Osteoblast (primary cell): ENCODE measurements around the gene OAF. TPM values are rescaled to one million over a fixed set of nuclear protein-coding genes. Genes with fewer than 3 reads are reported as not detected.

Source experiments
- DNase-seq: peaks from one replicate; pipeline ENCODE4 v3.0.0; 2011; ENCODE audit warnings: low spot score, mixed read lengths; ENCODE audit not compliant: insufficient read length; ENCODE audit errors: missing footprints
- H2AFZ ChIP-seq: 2 replicates; pipeline ENCODE4 v1.6.0; 2011; ENCODE audit warnings: mild to moderate bottlenecking, low read length
- H3K27ac ChIP-seq: 2 replicates; pipeline ENCODE4 v1.5.1; 2011; ENCODE audit warnings: mild to moderate bottlenecking, low read depth, low read length, moderate library complexity
- H3K27me3 ChIP-seq: 2 replicates; pipeline ENCODE4 v1.6.0; 2012; ENCODE audit warnings: mild to moderate bottlenecking, control low read depth, inconsistent platforms, low read length, moderate library complexity; ENCODE audit not compliant: insufficient read depth
- H3K36me3 ChIP-seq: 2 replicates; pipeline ENCODE4 v1.5.1; 2011; ENCODE audit warnings: mild to moderate bottlenecking, low read length, control low read depth, moderate library complexity; ENCODE audit not compliant: insufficient read depth
- H3K4me1 ChIP-seq: 2 replicates; pipeline ENCODE4 v1.5.1; 2011; ENCODE audit warnings: mild to moderate bottlenecking, low read length, control low read depth, moderate library complexity; ENCODE audit not compliant: insufficient read depth
- H3K4me2 ChIP-seq: 2 replicates; pipeline ENCODE4 v1.6.0; 2011; ENCODE audit warnings: mild to moderate bottlenecking, low read length; ENCODE audit not compliant: insufficient read depth
- H3K4me3 ChIP-seq: fragments of 200-600 bp; sonication (generic); 3 replicates; pipeline ENCODE4 v1.5.1; 2012; ENCODE audit warnings: mild to moderate bottlenecking, low read length, inconsistent platforms; ENCODE audit not compliant: insufficient read depth
- H3K79me2 ChIP-seq: 2 replicates; pipeline ENCODE4 v1.6.0; 2012; ENCODE audit warnings: mild to moderate bottlenecking, low read length, control low read depth, inconsistent platforms; ENCODE audit not compliant: insufficient read depth
- H3K9me3 ChIP-seq: 2 replicates; pipeline ENCODE4 v1.5.1; 2011; ENCODE audit warnings: low read depth, low read length, control low read depth
- H4K20me1 ChIP-seq: 2 replicates; pipeline ENCODE4 v1.6.0; 2012; ENCODE audit warnings: mild to moderate bottlenecking, low read length, control low read depth; ENCODE audit not compliant: insufficient read depth
- CTCF ChIP-seq: IDR thresholded peaks from 2 replicates; pipeline ENCODE4 v1.5.1; 2011; ENCODE audit warnings: mild to moderate bottlenecking, low read depth, low read length, moderate library complexity; ENCODE audit errors: extremely low read depth
- total RNA-seq: library from RNA; depleted of rRNA; stranded (reverse); fragments of >200 nt; gene quantifications from 2 replicates; pipeline ENCODE4 v1.2.3, GENCODE V29; 2012

Gene OAF
- total RNA-seq, 1 donor, result 7.2 TPM

- peak; percentile 78 for TF ChIP-seq CTCF
- Histone ChIP-seq H3K27me3 (peaks cover 57% of the 10 kb centered on the region), H2AFZ (no peak overlapping the region), H3K4me2 (no peak overlapping the region), H3K4me3 (no peak overlapping the region), H4K20me1 (no peaks in the 10 kb centered on the region), H3K36me3 (no peaks in the 10 kb centered on the region), H3K79me2 (no peaks in the 10 kb centered on the region), H3K27ac (no peak overlapping the region), H3K9me3 (no peaks in the 10 kb centered on the region), H3K4me1 (peaks cover 7% of the 10 kb centered on the region)
- DNase-seq, result peak; percentile 97
Observed at GRCh38 chr11:120172054-120172911, 38.5 kb upstream of the OAF start.

GRCh38 chr11:120173019-120173705 is 37.7 kb upstream of the OAF start:
- H4K20me1 ChIP-seq, result no peaks in the 10 kb centered on the region
- no peak for DNase-seq
- no peaks in the 10 kb centered on the region for H3K36me3 ChIP-seq
- H3K4me1 ChIP-seq, result peaks cover 7% of the 10 kb centered on the region
- peaks cover 48% of the 10 kb centered on the region for H3K27me3 ChIP-seq
- H3K27ac ChIP-seq, result no peak overlapping the region
- no peak overlapping the region for H2AFZ ChIP-seq
- no peak for TF ChIP-seq CTCF
- no peaks in the 10 kb centered on the region for H3K79me2 ChIP-seq
- no peak overlapping the region for H3K4me2 ChIP-seq
- no peak overlapping the region for H3K4me3 ChIP-seq
- H3K9me3 ChIP-seq, result no peaks in the 10 kb centered on the region

- Histone ChIP-seq H2AFZ (no peak overlapping the region), H3K4me1 (peaks cover 8% of the 10 kb centered on the region), H3K4me3 (no peak overlapping the region), H3K4me2 (no peak overlapping the region), H3K27ac (no peak overlapping the region), H3K79me2 (no peaks in the 10 kb centered on the region), H4K20me1 (no peaks in the 10 kb centered on the region), H3K27me3 (peaks cover 42% of the 10 kb centered on the region), H3K36me3 (no peaks in the 10 kb centered on the region), H3K9me3 (no peaks in the 10 kb centered on the region)
- TF ChIP-seq CTCF, result no peak
- no peak for DNase-seq
Observed at GRCh38 chr11:120173807-120174206, 37.0 kb upstream of the OAF start.

- H3K36me3 ChIP-seq, result no peaks in the 10 kb centered on the region
- no peaks in the 10 kb centered on the region for H4K20me1 ChIP-seq
- no peak for TF ChIP-seq CTCF
- H3K79me2 ChIP-seq, result no peaks in the 10 kb centered on the region
- no peak overlapping the region for H3K27ac ChIP-seq
- H3K9me3 ChIP-seq, result no peaks in the 10 kb centered on the region
- no peak overlapping the region for H3K4me3 ChIP-seq
- H3K4me2 ChIP-seq, result no peak overlapping the region
- H2AFZ ChIP-seq, result no peak overlapping the region
- no peak for DNase-seq
- H3K4me1 ChIP-seq, result peaks cover 8% of the 10 kb centered on the region
- peaks cover 41% of the 10 kb centered on the region for H3K27me3 ChIP-seq
Observed at GRCh38 chr11:120174866-120175265, 36.0 kb upstream of the OAF start.
